GM12872 (cell line): ENCODE results near the gene RALGDS.

Experiments
- TF ChIP-seq, protein P1 (sequence below): IDR thresholded peaks from 3 replicates; pipeline ENCODE4 v1.5.1; 2011; ENCODE audit warnings: low read depth, mild to moderate bottlenecking, low read length, moderate library complexity; ENCODE audit not compliant: insufficient read depth

Gene RALGDS

GRCh38 chr9:133148199-133149129 lies 27.4 kb upstream of the RALGDS start:
- TF ChIP-seq, protein P1, sequence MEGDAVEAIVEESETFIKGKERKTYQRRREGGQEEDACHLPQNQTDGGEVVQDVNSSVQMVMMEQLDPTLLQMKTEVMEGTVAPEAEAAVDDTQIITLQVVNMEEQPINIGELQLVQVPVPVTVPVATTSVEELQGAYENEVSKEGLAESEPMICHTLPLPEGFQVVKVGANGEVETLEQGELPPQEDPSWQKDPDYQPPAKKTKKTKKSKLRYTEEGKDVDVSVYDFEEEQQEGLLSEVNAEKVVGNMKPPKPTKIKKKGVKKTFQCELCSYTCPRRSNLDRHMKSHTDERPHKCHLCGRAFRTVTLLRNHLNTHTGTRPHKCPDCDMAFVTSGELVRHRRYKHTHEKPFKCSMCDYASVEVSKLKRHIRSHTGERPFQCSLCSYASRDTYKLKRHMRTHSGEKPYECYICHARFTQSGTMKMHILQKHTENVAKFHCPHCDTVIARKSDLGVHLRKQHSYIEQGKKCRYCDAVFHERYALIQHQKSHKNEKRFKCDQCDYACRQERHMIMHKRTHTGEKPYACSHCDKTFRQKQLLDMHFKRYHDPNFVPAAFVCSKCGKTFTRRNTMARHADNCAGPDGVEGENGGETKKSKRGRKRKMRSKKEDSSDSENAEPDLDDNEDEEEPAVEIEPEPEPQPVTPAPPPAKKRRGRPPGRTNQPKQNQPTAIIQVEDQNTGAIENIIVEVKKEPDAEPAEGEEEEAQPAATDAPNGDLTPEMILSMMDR = no peak

- TF ChIP-seq, protein P1 = peak; percentile 99
These were observed 26.6 kb upstream of the RALGDS start for GRCh38 chr9:133147412-133148198.

- TF ChIP-seq, protein P1 = no peak
These were observed 25.8 kb upstream of the RALGDS start for GRCh38 chr9:133146746-133147411.

GRCh38 chr9:133144904-133145851 lies 24.1 kb upstream of the RALGDS start:
- TF ChIP-seq, protein P1 = no peak

GRCh38 chr9:133144142-133144903 lies 23.3 kb upstream of the RALGDS start:
- TF ChIP-seq, protein P1 = peak; percentile 97

DNA sequence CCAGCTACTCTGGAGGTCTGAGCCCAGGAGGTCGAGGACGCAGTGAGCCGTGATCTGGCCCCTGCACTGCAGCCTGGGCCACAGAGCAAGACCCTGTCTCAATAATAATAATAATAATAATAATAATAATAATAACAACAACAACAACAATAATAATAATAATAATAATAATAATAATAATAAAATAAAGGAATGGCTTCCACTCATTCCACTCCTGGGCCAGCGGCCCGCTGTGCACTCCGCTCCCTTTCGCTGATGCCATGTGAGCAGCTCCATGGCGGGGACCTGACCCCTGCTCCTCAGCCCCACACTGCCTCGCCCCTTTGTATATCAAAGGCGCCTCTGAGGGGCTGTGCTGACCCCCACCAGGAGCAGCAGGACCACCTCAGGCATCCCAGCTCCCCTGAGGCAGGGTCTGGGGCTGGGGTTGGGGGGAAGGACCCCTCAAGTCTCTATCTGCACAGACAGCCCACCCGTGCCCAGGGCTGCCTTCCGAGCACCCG lies 22.6 kb upstream of the RALGDS start:
- TF ChIP-seq, protein P1 = no peak
